Measurements from ENCODE around the gene TUBB4B.

- TF ChIP-seq CTCF (IDR thresholded peaks at IDR 0.05; ENCODE audit: borderline replicate concordance, extremely low read depth, low read length, poor library complexity, severe bottlenecking) (no peak), EZH2 (IDR thresholded peaks at IDR 0.05; ENCODE audit: borderline replicate concordance, low read depth, low read length, severe bottlenecking) (no peak)
Measured at GRCh38 chr9:137241490-137242268, 592 bp downstream of the TUBB4B start.

All from DND-41 (cell line).